ENCODE data around the gene PTDSS2.

Gene PTDSS2

GRCh38 chr11:447923-448731, 2.0 kb upstream of the PTDSS2 start:
- peak; percentile 57 to 98 (median 88) for DNase-seq

GRCh38 chr11:450809-451451, 851 bp downstream of the PTDSS2 start:
- peak in 30 of 51 donors; percentile 19 to 75 (median 42) for DNase-seq

DNA sequence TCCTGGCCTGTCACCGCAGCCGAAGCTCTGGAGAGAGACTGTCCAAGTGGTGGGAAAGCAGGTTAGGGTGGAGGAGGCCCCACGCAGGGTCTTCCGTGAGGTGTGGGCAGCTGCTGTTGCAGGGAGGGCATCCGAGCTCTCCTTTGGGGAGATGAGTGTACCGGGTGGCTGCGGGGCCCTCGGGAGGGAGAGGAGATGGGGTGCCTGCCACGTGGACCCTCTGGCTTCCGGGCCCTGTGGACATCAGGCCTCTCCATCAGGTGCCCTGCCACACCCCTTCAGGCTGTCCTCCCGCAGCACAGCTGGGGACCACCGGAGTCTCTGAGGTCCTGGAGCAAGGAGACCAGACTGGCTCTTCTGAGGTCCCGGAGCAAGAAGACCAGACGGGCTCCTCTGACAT, 1.7 kb downstream of the PTDSS2 start:
- no peak for DNase-seq

DNA sequence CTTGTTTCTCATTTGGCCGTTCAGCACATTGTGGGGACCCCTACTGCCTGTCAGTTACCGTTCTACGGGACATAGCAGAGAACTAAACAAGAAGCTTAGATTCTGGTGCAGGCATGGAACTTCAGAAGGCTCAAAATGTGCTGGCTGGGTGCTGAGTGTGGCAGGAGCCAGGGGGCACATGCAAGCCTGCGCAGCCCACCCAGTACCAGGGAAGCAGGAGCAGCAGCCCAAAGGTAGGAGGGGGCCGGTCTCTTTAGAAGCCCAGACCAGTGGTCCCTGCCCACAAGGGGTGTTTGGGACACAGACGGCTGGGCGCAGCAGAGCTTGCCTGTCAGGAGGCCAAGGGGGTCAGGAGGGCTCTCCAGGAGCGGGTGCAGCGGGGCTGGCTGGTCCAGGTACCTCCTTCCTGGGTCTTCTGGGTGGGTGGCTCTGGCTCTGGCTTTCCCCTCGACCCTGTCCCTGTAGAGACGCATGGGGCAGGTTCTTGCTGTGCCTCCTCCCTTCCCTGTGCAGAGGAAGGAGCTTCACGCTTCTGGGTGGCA, 2.2 kb downstream of the PTDSS2 start:
- no peak for DNase-seq

- no peak for DNase-seq
Measured at GRCh38 chr11:452916-453527, 2.9 kb downstream of the PTDSS2 start.

GRCh38 chr11:453564-453963, 3.5 kb downstream of the PTDSS2 start:
- DNase-seq: no peak

GRCh38 chr11:454043-454442, 4.0 kb downstream of the PTDSS2 start:
- DNase-seq: no peak

DNA sequence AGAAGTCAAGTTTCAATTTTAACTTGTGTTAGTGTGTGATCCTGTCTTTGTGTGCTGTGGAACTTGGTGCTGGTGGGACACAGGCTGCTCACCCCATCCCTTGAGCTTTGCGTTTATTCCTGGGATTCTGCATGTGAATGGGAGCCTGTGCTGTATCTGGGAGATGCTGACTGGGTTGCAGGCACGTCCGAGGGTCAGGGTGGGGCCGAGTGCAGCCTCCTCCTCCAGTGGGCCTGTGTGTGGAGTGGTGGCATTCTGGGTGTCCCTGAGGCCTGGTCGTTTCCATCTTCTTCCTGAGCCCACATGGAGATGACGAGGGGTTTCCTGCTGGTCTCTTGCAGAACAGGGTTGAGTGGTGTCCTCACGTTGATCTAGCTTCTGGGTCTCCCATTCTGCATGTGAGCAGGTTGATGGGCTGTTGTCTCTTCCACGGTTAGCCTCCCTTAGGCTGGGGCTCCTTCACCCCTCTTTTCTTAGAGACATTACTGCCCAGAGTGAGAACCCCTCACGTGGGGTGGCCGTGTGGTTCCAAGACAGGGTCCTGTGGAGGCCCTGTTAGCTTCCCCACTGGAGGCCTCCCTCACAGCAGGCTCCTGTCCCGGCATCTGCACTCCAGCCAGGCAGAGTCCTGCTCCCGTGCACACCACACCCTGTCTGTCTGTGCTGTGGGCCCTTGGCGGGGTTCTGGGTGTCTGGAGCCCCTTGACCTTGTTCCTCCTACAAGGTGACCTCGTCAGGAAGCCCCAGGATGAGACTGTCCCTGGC, 4.9 kb downstream of the PTDSS2 start:
- DNase-seq: no peak

DNA sequence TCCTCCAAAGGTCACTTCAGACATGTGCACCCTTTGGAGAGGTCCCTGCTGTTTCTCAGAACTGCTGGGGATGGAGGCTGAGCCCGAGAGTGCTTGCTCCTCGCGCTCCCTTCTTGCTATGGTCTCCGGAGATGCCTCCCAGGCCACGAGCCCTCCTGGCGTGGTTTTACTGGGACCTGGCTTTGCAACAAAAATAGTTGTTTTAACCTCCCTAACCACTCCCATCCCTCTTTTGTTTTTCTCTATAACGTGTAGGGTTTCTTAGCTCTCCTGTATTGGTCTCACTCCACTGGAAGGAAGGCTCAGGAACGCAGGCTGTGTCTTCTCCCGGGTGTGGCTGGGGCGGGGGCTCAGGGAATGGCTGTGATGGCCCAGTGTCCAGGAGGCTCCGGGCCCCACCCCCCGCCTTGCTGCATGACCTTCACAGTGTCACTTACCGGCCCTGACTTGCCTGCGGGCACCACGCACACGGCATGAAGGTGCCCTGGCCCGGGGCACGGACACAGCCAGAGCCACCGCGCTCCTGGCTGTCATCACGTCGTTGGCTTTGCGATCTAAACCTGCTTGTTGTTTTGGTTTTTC, 5.6 kb downstream of the PTDSS2 start:
- DNase-seq: no peak

- DNase-seq: no peak
Measured at GRCh38 chr11:456533-456932, 6.5 kb downstream of the PTDSS2 start.

GRCh38 chr11:457111-457760, 7.2 kb downstream of the PTDSS2 start:
- no peak for DNase-seq

GRCh38 chr11:459511-460220, 9.6 kb downstream of the PTDSS2 start:
- DNase-seq: no peak

GRCh38 chr11:460331-461199, 10.5 kb downstream of the PTDSS2 start:
- DNase-seq: no peak

DNA sequence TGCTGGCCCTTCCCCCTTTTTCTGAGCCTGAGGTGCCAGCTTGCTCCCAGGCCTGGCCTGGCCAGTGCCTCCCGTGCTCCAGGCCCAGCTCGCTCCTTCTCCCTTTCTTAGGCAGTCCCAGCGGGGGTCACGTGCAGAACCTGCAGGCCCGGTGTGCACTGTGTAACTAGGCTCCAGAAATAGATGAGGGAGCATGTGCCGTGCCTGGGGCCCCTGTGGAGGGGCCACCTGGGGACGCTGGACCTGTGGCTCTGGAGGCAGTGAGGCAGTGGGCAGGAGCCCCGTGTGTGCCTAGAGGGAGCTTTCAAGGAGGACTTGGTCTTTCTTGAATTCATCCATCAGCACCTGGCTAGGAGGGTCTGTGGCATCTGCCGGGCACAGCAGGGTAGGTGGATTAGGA, 11.5 kb downstream of the PTDSS2 start:
- no peak for DNase-seq

GRCh38 chr11:462107-462890, 12.2 kb downstream of the PTDSS2 start:
- no peak for DNase-seq

DNA sequence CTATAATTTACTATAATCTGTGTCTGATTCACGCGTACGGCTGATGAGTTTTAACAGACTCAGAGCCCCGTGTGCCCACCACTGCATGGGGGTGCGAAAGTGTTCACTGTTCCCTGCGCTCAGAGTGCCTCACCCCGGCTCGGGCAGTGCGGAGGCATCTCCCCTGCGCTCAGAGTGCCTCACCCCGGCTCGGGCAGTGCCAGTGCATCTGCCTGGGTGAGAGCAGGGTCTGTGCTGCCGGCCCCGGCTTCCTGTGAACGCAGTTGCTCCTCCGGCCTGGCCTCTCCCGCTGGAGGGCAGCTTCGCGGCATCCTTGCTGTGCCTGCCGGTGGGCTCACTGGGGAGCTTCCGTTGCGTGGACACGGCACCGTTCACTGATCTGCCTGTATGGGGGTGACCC, 14.2 kb downstream of the PTDSS2 start:
- DNase-seq: no peak

GRCh38 chr11:465896-466530, 15.9 kb downstream of the PTDSS2 start:
- no peak for DNase-seq

DNA sequence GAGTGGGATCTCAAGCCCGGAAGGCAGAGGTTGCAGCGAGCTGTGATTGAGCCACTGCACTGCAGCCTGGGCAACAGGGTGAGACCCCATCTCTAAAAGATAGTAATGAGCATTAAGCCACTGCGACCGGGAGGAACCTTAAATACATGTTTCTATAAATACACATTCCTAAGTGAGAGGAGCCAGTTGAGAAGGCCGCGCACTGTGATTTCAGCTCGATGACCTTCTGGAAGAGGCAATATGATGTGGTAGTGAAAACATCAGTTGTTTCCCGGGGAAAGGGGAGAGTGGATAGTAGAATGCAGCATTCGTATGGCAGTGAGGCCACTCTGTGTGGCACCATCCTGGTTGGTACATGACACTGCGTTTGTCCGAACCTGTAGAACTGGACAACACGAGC, 18.0 kb downstream of the PTDSS2 start:
- no peak for DNase-seq
